HG03060 (cell line): ENCODE measurements around the gene TEX22.

Experiments
- ATAC-seq: cut with Tn5 transposase; IDR thresholded peaks from one replicate; pipeline ENCODE4 v1.9.1; 2021; ENCODE audit warnings: low read depth, moderate number of reproducible peaks; ENCODE audit not compliant: unreplicated experiment

The TEX22 gene

GRCh38 chr14:105383083-105383730 lies 15.1 kb upstream of the TEX22 start:
- no peak for ATAC-seq

- no peak for ATAC-seq
Measured at GRCh38 chr14:105384041-105384557, 14.2 kb upstream of the TEX22 start.

GRCh38 chr14:105384605-105385321 lies 13.6 kb upstream of the TEX22 start:
- no peak for ATAC-seq

GRCh38 chr14:105385322-105385637 lies 13.1 kb upstream of the TEX22 start:
- ATAC-seq = no peak

- no peak for ATAC-seq
Measured at GRCh38 chr14:105385698-105386365, 12.5 kb upstream of the TEX22 start.

GRCh38 chr14:105386581-105387529 lies 11.5 kb upstream of the TEX22 start:
- ATAC-seq = no peak

GRCh38 chr14:105387530-105387922 lies 10.8 kb upstream of the TEX22 start:
- ATAC-seq = no peak

- no peak for ATAC-seq
Measured at GRCh38 chr14:105388110-105388951, 10.0 kb upstream of the TEX22 start.

GRCh38 chr14:105388976-105389375 lies 9.4 kb upstream of the TEX22 start:
- ATAC-seq = no peak

- ATAC-seq = no peak
Measured at GRCh38 chr14:105389534-105389933, 8.8 kb upstream of the TEX22 start.

- ATAC-seq = no peak
Measured at GRCh38 chr14:105389976-105390848, 8.1 kb upstream of the TEX22 start.

GRCh38 chr14:105390849-105391500 lies 7.4 kb upstream of the TEX22 start:
- ATAC-seq = no peak

GRCh38 chr14:105391541-105391940 lies 6.8 kb upstream of the TEX22 start:
- ATAC-seq = no peak

- no peak for ATAC-seq
Measured at GRCh38 chr14:105392131-105393090, 5.9 kb upstream of the TEX22 start.

GRCh38 chr14:105393151-105393550 lies 5.2 kb upstream of the TEX22 start:
- ATAC-seq = no peak

- no peak for ATAC-seq
Measured at GRCh38 chr14:105394714-105395537, 3.4 kb upstream of the TEX22 start.
